T-cell (primary cell): ENCODE measurements around the gene C17orf113. TPM values are rescaled to one million over a fixed set of nuclear protein-coding genes. Genes with fewer than 3 reads are reported as not detected.

ENCODE experiments used
- ATAC-seq, 4 experiments: fragments of 200-7000 bp in 3 of 4; fragments of 150-1000 bp in 1 of 4; cut with Tn5 transposase; replicated peaks in 1 of 4; 1 replicate in 3 of 4; 2 replicates in 1 of 4; pipeline ENCODE4 v1.10.0; 2021; ENCODE audit warnings: moderate library complexity in 3 of 4, mild to moderate bottlenecking in 2 of 4, moderate number of reproducible peaks in 1 of 4
- CTCF ChIA-PET, 2 donors: fragments of 300-600 bp; sonication (Branson Sonifier 250); formaldehyde crosslinking; loops; one replicate each; lab custom pipeline; 2022; ENCODE audit warnings: antibody characterized with exemption in 2 of 2; lab: Charles Lee
- POLR2A ChIA-PET, 2 donors: fragments of 300-600 bp; sonication (Branson Sonifier 250); formaldehyde crosslinking; loops; one replicate each; lab custom pipeline; 2022; ENCODE audit warnings: antibody characterized with exemption in 2 of 2; lab: Charles Lee
- DNase-seq, 35 experiments: peaks; one replicate each; pipeline versions ENCODE4 v3.0.0 to v3.0.0-alpha.2; 2013 to 2023
- H3K27ac ChIP-seq: one replicate; pipeline ENCODE4 v1.5.1; 2013; ENCODE audit warnings: low read length
- H3K27me3 ChIP-seq, 2 experiments: replicated peaks in 1 of 2; 1 replicate in 1 of 2; 2 replicates in 1 of 2; pipeline versions ENCODE4 v1.6.1 to v1.7.0; 2013; ENCODE audit warnings: low read length in 1 of 2, mixed read lengths in 1 of 2; ENCODE audit not compliant: control insufficient read depth in 2 of 2, insufficient read depth in 2 of 2; ENCODE audit errors: extremely low read depth in 1 of 2
- H3K36me3 ChIP-seq, 2 donors: 1 replicate in 1 of 2; 2 replicates in 1 of 2; pipeline versions ENCODE4 v1.6.1 to v1.7.0; 2013; ENCODE audit warnings: low read length in 1 of 2; ENCODE audit not compliant: control insufficient read depth in 2 of 2, insufficient read depth in 1 of 2; ENCODE audit errors: extremely low read depth in 1 of 2
- H3K4me1 ChIP-seq, 2 experiments: 1 replicate in 1 of 2; 2 replicates in 1 of 2; pipeline versions ENCODE4 v1.6.1 to v1.7.0; 2013; ENCODE audit warnings: low read length in 2 of 2, mixed read lengths in 1 of 2; ENCODE audit not compliant: insufficient read depth in 2 of 2, control insufficient read depth in 1 of 2; ENCODE audit errors: extremely low read depth in 1 of 2
- H3K4me3 ChIP-seq, 2 donors: 1 replicate in 1 of 2; 2 replicates in 1 of 2; pipeline versions ENCODE4 v1.5.1 to v1.7.0; 2013; ENCODE audit warnings: mild to moderate bottlenecking in 2 of 2, low read length in 1 of 2, moderate library complexity in 1 of 2; ENCODE audit not compliant: control insufficient read depth in 1 of 2; ENCODE audit errors: extremely low read depth in 1 of 2
- H3K9me3 ChIP-seq: 2 replicates; pipeline ENCODE4 v1.7.0; 2013
- H3K27ac Mint-ChIP-seq, 2 donors: one replicate each; pipeline ENCODE4 v1.8.0; 2020 to 2021; ENCODE audit warnings: mild to moderate bottlenecking in 2 of 2, mixed read lengths in 2 of 2
- H3K27me3 Mint-ChIP-seq, 2 donors: one replicate each; pipeline ENCODE4 v1.8.0; 2021 to 2022; ENCODE audit warnings: mixed read lengths in 2 of 2
- H3K36me3 Mint-ChIP-seq: one replicate; pipeline ENCODE4 v1.8.0; 2021; ENCODE audit warnings: mixed read lengths
- H3K4me1 Mint-ChIP-seq, 3 donors: one replicate each; pipeline ENCODE4 v1.8.0; 2020 to 2022; ENCODE audit warnings: mixed read lengths in 3 of 3, mild to moderate bottlenecking in 1 of 3
- H3K4me3 Mint-ChIP-seq, 3 donors: one replicate each; pipeline ENCODE4 v1.8.0; 2020 to 2022; ENCODE audit warnings: mild to moderate bottlenecking in 3 of 3, mixed read lengths in 3 of 3, moderate library complexity in 3 of 3
- H3K9me3 Mint-ChIP-seq, 3 donors: one replicate each; pipeline ENCODE4 v1.8.0; 2020 to 2022; ENCODE audit warnings: mixed read lengths in 3 of 3
- WGBS: methylation state at CpG from one replicate; pipeline ENCODE4 v1.1.5; 2013; ENCODE audit warnings: missing lambda C conversion rate; ENCODE audit not compliant: insufficient coverage; 5-methylcytosine and 5-hydroxymethylcytosine counted together
- total RNA-seq, 35 experiments: library from RNA in 6 of 35; stranded (reverse) in 6 of 35; fragments of 120-200 nt in 1 of 35; gene quantifications; one replicate each; pipeline versions ENCODE4 v1.2.1 to v1.2.4 and lab custom pipeline; 2013 to 2026

C17orf113 gene
- total RNA-seq, 5 donors from 2014 or later (not counting 1 experiment from before 2014, with no cell fraction given): 0.35 to 1.1 (median 0.89) TPM

DNA sequence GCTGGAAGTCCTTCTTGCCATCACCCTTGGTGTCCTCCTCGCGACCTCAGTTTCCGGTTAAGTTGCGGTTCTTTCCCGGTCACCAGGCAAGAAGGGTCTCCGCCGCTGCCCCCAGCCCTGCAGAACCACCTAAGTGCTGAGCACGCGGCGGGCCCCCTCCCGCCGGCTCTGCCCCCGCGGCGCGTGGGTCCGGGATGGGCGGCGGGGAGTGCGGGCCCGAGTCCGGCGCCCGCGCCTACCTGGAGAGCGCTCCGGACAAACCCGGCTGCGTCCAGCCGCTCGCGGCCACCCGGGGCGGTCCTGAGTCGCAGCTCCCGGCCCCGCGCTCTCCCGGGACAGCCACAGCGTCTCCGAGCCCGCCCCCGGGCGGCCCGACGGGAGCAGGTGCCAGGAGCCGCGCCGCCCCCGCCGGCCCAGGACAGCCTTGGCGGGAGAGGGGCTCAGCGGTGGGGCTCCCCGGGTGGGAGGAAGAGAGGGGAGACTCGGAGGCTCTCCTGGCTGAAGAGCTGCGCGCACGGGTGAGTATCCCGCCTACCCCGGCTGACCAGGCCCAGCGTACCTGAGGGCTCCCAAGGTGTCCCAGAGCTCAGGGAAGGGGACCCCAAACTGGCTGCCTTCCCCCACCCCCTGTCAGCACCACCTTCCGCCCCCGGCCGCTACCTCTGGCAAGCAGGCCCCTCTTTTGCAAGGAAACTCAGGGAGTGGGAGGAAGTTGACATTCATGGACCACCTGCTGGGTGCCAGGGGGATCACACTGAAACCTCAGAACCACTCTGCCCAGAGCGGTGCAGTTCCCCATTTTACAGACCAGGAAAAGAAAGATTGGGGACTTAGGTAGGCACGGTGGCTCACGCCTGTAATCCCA is 22.2 kb upstream of the C17orf113 start:
- CTCF ChIA-PET: interaction anchor here in 1 of 2 donors (1.2 kb wide), 1 partner anchor 19 kb away, joined by 4 read pairs; no protein-coding TSS in a partner anchor
- POLR2A ChIA-PET: no interaction called here

GRCh38 chr17:42071810-42072209 is 21.4 kb upstream of the C17orf113 start:
- H3K27me3 ChIP-seq: peaks cover 0 to 57% of the 10 kb centered on the region in 2 experiments
- H3K4me1 ChIP-seq: peaks cover 2 to 21% of the 10 kb centered on the region in 2 experiments
- DNase-seq (peak in 2 of 35 experiments; percentile 18 to 19), ATAC-seq (peak in 3 of 4 experiments; percentile 37 to 54 (median 48))
- peak overlapping the region; percentile 23 to 62 for H3K4me3 ChIP-seq
- no peaks in the 10 kb centered on the region for H3K36me3 ChIP-seq
- H3K27me3 Mint-ChIP-seq: peaks cover 3 to 35% of the 10 kb centered on the region in 2 donors
- H3K27ac Mint-ChIP-seq: no peak overlapping the region
- peak overlapping the region in 2 of 3 donors; percentile 46 to 61 for H3K4me3 Mint-ChIP-seq
- CTCF ChIA-PET: interaction anchor here in 1 of 2 donors (1.2 kb wide), 1 partner anchor 20 kb away, joined by 4 read pairs; no protein-coding TSS in a partner anchor
- H3K36me3 Mint-ChIP-seq: no peaks in the 10 kb centered on the region
- H3K27ac ChIP-seq: no peak overlapping the region
- WGBS: no CpG with 5 or more reads among the region's 3 CpGs
- no peaks in the 10 kb centered on the region for H3K9me3 Mint-ChIP-seq
- no peaks in the 10 kb centered on the region for H3K9me3 ChIP-seq
- POLR2A ChIA-PET: no interaction called here
- H3K4me1 Mint-ChIP-seq: peaks cover 6 to 9% (median 7%) of the 10 kb centered on the region in 3 donors

More for the DNA sequence above, 22.2 kb upstream of the C17orf113 start:
- 8% methylated on average over 59 of the region's 67 CpGs for WGBS
- DNase-seq (no peak), ATAC-seq (peak in 3 of 4 experiments; percentile 30 to 43 (median 33))
- H3K27ac Mint-ChIP-seq: no peak overlapping the region
- H3K9me3 ChIP-seq: no peaks in the 10 kb centered on the region
- no peaks in the 10 kb centered on the region for H3K9me3 Mint-ChIP-seq
- peaks cover 3 to 35% of the 10 kb centered on the region in 2 donors for H3K27me3 Mint-ChIP-seq
- H3K27me3 ChIP-seq: peaks cover 0 to 53% of the 10 kb centered on the region in 2 experiments
- H3K4me3 Mint-ChIP-seq: peak overlapping the region in 2 of 3 donors; percentile 46 to 61
- H3K36me3 Mint-ChIP-seq: no peaks in the 10 kb centered on the region
- H3K4me1 ChIP-seq: peaks cover 2 to 16% of the 10 kb centered on the region in 2 experiments
- H3K4me1 Mint-ChIP-seq: peaks cover 6 to 7% (median 7%) of the 10 kb centered on the region in 3 donors
- H3K4me3 ChIP-seq: peak overlapping the region; percentile 23 to 62
- H3K36me3 ChIP-seq: no peaks in the 10 kb centered on the region
- H3K27ac ChIP-seq: no peak overlapping the region

GRCh38 chr17:42068979-42069378 is 18.6 kb upstream of the C17orf113 start:
- Histone ChIP-seq H3K36me3 (no peaks in the 10 kb centered on the region), H3K27ac (no peak overlapping the region), H3K4me3 (no peak overlapping the region), H3K9me3 (no peaks in the 10 kb centered on the region), H3K4me1 (peaks cover 8 to 38% of the 10 kb centered on the region in 2 experiments), H3K27me3 (peaks cover 0 to 48% of the 10 kb centered on the region in 2 experiments)
- ATAC-seq (no peak), DNase-seq (no peak)
- ChIA-PET CTCF (no interaction called here), POLR2A (no interaction called here)
- H3K27ac Mint-ChIP-seq: no peak overlapping the region
- peaks cover 0 to 31% of the 10 kb centered on the region in 2 donors for H3K27me3 Mint-ChIP-seq
- no peaks in the 10 kb centered on the region for H3K9me3 Mint-ChIP-seq
- no peaks in the 10 kb centered on the region for H3K36me3 Mint-ChIP-seq
- WGBS: 63% methylated on average over 3 of the region's 3 CpGs
- no peak overlapping the region for H3K4me3 Mint-ChIP-seq
- H3K4me1 Mint-ChIP-seq: peaks cover 16 to 25% (median 22%) of the 10 kb centered on the region in 3 donors

DNA sequence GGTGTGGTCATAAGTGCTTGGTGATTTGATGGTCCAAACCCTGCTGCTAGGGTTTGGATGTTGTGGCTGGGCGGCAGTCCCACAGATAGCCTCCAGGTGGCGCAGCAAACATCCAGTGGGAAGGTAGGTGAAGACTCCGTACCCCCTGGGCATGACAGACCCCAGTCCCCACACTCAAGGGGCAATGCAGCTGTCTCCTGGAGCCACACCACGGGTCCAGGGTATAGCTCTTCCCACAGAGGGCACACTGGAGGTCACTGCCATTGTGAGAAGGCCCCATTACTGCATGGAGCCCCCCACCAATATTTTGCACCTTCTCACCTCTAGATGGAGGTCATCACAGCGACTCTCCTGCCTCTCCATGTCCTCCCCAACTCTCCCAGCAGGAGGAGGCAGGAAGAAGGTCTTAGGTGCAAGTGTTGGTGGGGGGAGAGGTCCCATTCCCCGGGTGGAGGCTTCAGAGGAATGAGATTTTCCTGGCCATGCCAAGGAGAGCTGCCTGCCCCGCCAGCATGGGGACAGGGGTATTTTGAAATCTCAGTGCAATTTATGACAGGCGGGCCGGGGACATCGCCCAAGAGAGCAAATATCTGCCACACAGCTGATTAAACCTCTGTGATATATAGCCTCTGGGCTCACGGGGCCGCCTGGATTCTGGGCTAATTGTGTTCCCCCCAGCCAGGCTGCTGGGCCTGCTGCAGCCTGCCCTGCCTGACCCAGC is 17.1 kb upstream of the C17orf113 start:
- POLR2A ChIA-PET: no interaction called here

DNA sequence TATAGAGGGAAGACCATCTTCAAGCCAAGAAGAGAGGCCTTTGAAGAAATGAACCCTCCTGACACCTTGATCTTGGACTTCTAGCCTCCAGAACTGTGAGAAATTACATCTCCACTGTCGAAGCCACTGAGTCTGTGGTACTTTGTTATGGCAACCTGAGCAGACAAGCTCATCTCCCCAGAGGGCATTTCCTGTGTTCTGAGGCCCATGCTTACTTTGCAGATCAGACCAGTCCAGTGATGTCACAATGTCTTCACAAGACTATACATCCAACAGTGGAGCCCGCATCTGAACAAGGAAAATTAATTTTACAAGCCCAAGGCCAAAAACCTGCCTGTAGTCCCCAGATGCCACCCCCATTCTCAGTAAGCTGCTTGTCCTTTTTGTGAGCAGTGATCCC is 14.8 kb upstream of the C17orf113 start:
- ATAC-seq (peak in 2 of 4 experiments; percentile 32 to 73), DNase-seq (peak in 6 of 35 experiments; percentile 4 to 54 (median 20))
- ChIA-PET CTCF (interaction anchor here (0.6 to 1.5 kb wide), 9 partner anchors 9 to 125 kb away, joined by 3 to 5 read pairs (median 3); no protein-coding TSS in a partner anchor), POLR2A (interaction anchor here in 1 of 2 donors (1.1 kb wide), 1 partner anchor 23 kb away, joined by 5 read pairs; no protein-coding TSS in a partner anchor)
- H3K27ac ChIP-seq: no peak overlapping the region
- no peak overlapping the region for H3K4me3 ChIP-seq
- Mint-ChIP-seq H3K4me1 (peaks cover 19 to 31% (median 24%) of the 10 kb centered on the region in 3 donors), H3K27me3 (peaks cover 0 to 9% of the 10 kb centered on the region in 2 donors), H3K9me3 (no peaks in the 10 kb centered on the region), H3K36me3 (no peaks in the 10 kb centered on the region), H3K4me3 (peak overlapping the region in 1 of 3 donors; percentile 55), H3K27ac (peak overlapping the region in 1 of 2 donors; percentile 73)
- peaks cover 0 to 31% of the 10 kb centered on the region in 2 experiments for H3K27me3 ChIP-seq
- peaks cover 13 to 35% of the 10 kb centered on the region in 2 experiments for H3K4me1 ChIP-seq
- 0% methylated on average over 1 of the region's 2 CpGs for WGBS
- no peaks in the 10 kb centered on the region for H3K9me3 ChIP-seq
- H3K36me3 ChIP-seq: no peaks in the 10 kb centered on the region

More for the DNA sequence above, 17.1 kb upstream of the C17orf113 start:
- Histone ChIP-seq H3K27me3 (peaks cover 0 to 45% of the 10 kb centered on the region in 2 experiments), H3K4me1 (peaks cover 15 to 45% of the 10 kb centered on the region in 2 experiments), H3K4me3 (no peak overlapping the region), H3K9me3 (no peaks in the 10 kb centered on the region), H3K36me3 (no peaks in the 10 kb centered on the region), H3K27ac (no peak overlapping the region)
- WGBS: 48% methylated on average over 8 of the region's 12 CpGs
- CTCF ChIA-PET: interaction anchor here (0.6 to 1.8 kb wide), 7 partner anchors 24 to 76 kb away, joined by 3 to 8 read pairs (median 3); no protein-coding TSS in a partner anchor
- ATAC-seq (peak; percentile 25 to 48 (median 45)), DNase-seq (peak; percentile 15 to 79 (median 61))
- H3K4me1 Mint-ChIP-seq: peaks cover 23 to 29% (median 29%) of the 10 kb centered on the region in 3 donors
- peaks cover 0 to 18% of the 10 kb centered on the region in 2 donors for H3K27me3 Mint-ChIP-seq
- no peaks in the 10 kb centered on the region for H3K9me3 Mint-ChIP-seq
- no peak overlapping the region for H3K27ac Mint-ChIP-seq
- no peaks in the 10 kb centered on the region for H3K36me3 Mint-ChIP-seq
- no peak overlapping the region for H3K4me3 Mint-ChIP-seq
